Tibial nerve (tissue), 4 donors: Measurements from ENCODE around the gene NDN. TPM values are rescaled to one million over a fixed set of nuclear protein-coding genes. Genes with fewer than 3 reads are reported as not detected.

Source experiments
- DNase-seq, 2 donors: peaks; one replicate each; pipeline ENCODE4 v3.0.0-alpha.2; 2019; ENCODE audit warnings: low spot score in 2 of 2
- H3K27ac ChIP-seq, 4 donors: fragments of 200-600 bp; sonication (generic) in 3 of 4; one replicate each; pipeline ENCODE4 v1.5.1; 2017 to 2019; ENCODE audit warnings: mild to moderate bottlenecking in 1 of 4
- H3K27me3 ChIP-seq, 2 donors: fragments of 200-600 bp; sonication (generic) in 1 of 2; one replicate each; pipeline versions ENCODE4 v1.5.1 to v1.6.0; 2017 to 2019
- H3K36me3 ChIP-seq, 3 donors: fragments of 200-600 bp; sonication (generic); one replicate each; pipeline ENCODE4 v1.5.1; 2018 to 2019
- H3K4me1 ChIP-seq, 4 donors: fragments of 200-600 bp; sonication (generic) in 3 of 4; one replicate each; pipeline ENCODE4 v1.5.1; 2017 to 2019
- H3K4me3 ChIP-seq, 4 donors: fragments of 200-600 bp; sonication (generic) in 3 of 4; one replicate each; pipeline ENCODE4 v1.5.1; 2017 to 2019; ENCODE audit warnings: mild to moderate bottlenecking in 1 of 4, moderate library complexity in 1 of 4
- H3K9me3 ChIP-seq, 4 donors: fragments of 200-600 bp; sonication (generic) in 3 of 4; one replicate each; pipeline ENCODE4 v1.5.1; 2017 to 2019
- CTCF ChIP-seq, 5 experiments: fragments of 200-600 bp in 3 of 5; fragments of 450-650 bp in 2 of 5; sonication (generic) in 3 of 5; IDR thresholded peaks; one replicate each; pipeline ENCODE4 v1.5.1; 2016 to 2019; ENCODE audit warnings: antibody characterized with exemption in 5 of 5, mild to moderate bottlenecking in 3 of 5, moderate library complexity in 2 of 5
- EP300 ChIP-seq, 2 donors: sonication (generic); formaldehyde crosslinking; IDR thresholded peaks; one replicate each; pipeline ENCODE4 v1.6.1; 2017; ENCODE audit warnings: antibody characterized with exemption in 2 of 2, mild to moderate bottlenecking in 1 of 2
- POLR2A ChIP-seq, 2 donors: fragments of 450-650 bp; IDR thresholded peaks; one replicate each; pipeline ENCODE4 v1.6.1; 2017; ENCODE audit warnings: antibody characterized with exemption in 2 of 2, mild to moderate bottlenecking in 2 of 2, moderate library complexity in 2 of 2
- WGBS, 2 donors: methylation state at CpG; one replicate each; pipeline ENCODE4 v1.1.5; 2018; 5-methylcytosine and 5-hydroxymethylcytosine counted together
- total RNA-seq, 4 donors: library from RNA; depleted of rRNA; stranded (reverse); fragments of >200 nt; gene quantifications; one replicate each; pipeline ENCODE4 v1.1.0, GENCODE V29; 2016

Gene NDN
- total RNA-seq, 4 donors from 2014 or later, result 71.7 to 147 (median 107) TPM

DNA sequence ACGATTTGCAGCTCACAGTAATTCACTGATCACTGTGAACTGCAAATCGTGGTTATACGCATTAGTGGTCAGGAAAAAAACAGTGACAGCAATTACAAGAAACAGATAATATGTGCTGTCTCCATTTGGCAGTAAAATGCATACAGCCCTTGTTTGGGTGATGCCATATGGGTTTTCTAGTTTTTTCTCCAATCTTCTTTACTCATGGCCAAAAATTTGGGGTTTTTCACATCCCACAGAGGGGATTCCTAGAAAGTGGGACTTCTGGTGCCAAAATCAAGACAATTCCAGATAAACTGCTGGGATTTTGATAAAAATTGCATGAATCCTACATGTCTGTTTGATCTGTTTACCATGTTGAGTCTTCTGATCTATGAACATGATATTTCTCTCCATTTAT, 15.6 kb downstream of the NDN start:
- H3K9me3 ChIP-seq, result no peaks in the 10 kb centered on the region
- H3K36me3 ChIP-seq, result no peaks in the 10 kb centered on the region
- TF ChIP-seq POLR2A (IDR thresholded peaks at IDR 0.05) (no peak), EP300 (IDR thresholded peaks at IDR 0.05) (no peak), CTCF (IDR thresholded peaks at IDR 0.05) (no peak)
- 54 to 66% methylated on average over 3 of the region's 3 CpGs for WGBS, 2 donors
- no peak overlapping the region for H3K4me3 ChIP-seq
- H3K27ac ChIP-seq, result no peak overlapping the region
- no peaks in the 10 kb centered on the region for H3K27me3 ChIP-seq
- no peak for DNase-seq
- no peaks in the 10 kb centered on the region for H3K4me1 ChIP-seq

- 79 to 88% methylated on average over 1 of the region's 1 CpG for WGBS, 2 donors
- Histone ChIP-seq H3K4me3 (no peak overlapping the region), H3K27ac (no peak overlapping the region), H3K4me1 (no peaks in the 10 kb centered on the region), H3K9me3 (no peaks in the 10 kb centered on the region), H3K36me3 (no peaks in the 10 kb centered on the region), H3K27me3 (no peaks in the 10 kb centered on the region)
- no peak for TF ChIP-seq EP300 (IDR thresholded peaks at IDR 0.05)
- TF ChIP-seq CTCF (IDR thresholded peaks at IDR 0.05), result no peak
- TF ChIP-seq POLR2A (IDR thresholded peaks at IDR 0.05), result no peak
- no peak for DNase-seq
Observed at GRCh38 chr15:23670970-23671369, 16.1 kb downstream of the NDN start.

DNA sequence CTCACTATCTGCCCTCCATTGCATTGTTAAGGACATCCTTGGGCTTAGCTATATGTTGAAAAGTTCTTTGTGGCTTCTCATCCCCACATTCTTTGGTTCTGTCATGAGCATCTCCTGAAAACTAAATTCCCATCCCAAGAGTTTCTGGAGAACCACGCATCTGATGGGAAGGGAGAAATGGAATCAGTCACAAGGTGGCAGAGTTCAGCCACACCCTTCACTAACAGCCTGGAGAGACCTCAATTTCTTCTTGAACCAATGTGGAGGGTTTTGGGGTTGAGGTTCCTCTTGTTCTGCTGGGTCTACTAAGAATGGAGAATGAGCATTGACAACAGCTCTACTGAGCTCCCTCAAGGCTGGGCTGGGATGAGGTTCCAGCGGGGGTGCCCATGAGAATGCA, 23.9 kb downstream of the NDN start:
- Histone ChIP-seq H3K4me3 (no peak overlapping the region), H3K4me1 (no peaks in the 10 kb centered on the region), H3K9me3 (no peaks in the 10 kb centered on the region), H3K36me3 (no peaks in the 10 kb centered on the region), H3K27me3 (no peaks in the 10 kb centered on the region), H3K27ac (no peak overlapping the region)
- WGBS, 2 donors, result 64 to 68% methylated on average over 2 of the region's 2 CpGs
- no peak for DNase-seq
- no peak for TF ChIP-seq EP300 (IDR thresholded peaks at IDR 0.05)
- TF ChIP-seq POLR2A (IDR thresholded peaks at IDR 0.05), result no peak
- no peak for TF ChIP-seq CTCF (IDR thresholded peaks at IDR 0.05)

DNA sequence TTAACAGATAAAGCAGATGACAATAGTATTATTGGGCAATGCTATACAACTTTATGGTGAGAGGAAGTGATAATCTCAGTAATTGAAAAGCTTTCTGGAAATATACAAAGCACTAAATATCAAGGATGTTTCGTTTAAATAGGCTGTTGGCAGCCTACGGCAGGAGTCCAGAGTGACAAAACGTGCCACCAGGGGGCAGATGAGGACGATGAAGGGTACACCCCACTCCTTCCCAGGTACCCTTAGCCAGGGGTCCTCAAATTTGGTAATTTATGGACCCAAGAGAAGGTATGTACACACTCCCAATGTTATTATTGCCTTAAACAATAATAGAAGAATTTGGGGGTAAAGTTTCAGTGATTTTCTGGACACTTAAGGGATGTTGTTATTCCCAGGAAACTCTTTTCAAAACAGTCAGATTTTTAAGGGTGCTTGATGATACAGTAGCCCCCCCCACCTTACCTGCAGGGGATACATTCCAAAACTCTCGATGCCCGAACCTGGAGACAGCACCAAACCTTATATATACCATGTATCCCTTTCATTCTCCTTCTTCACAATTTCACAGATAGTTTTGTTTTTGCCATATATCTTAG, 38.1 kb downstream of the NDN start:
- Histone ChIP-seq H3K27ac (no peak overlapping the region), H3K27me3 (peaks cover 0 to 14% of the 10 kb centered on the region in 2 donors), H3K9me3 (no peaks in the 10 kb centered on the region), H3K4me1 (peaks cover 0 to 10% (median 0%) of the 10 kb centered on the region in 4 donors), H3K4me3 (no peak overlapping the region), H3K36me3 (no peaks in the 10 kb centered on the region)
- DNase-seq, result peak in 1 of 2 donors; percentile 45
- 28 to 32% methylated on average over 6 of the region's 6 CpGs for WGBS, 2 donors
- TF ChIP-seq EP300 (IDR thresholded peaks at IDR 0.05) (no peak), CTCF (IDR thresholded peaks at IDR 0.05) (peak in 4 of 5 experiments; percentile 25 to 54 (median 30))

GRCh38 chr15:23647421-23648370, 39.4 kb downstream of the NDN start, which contains the start of gene MAGEL2:
TSS of gene MAGEL2 (minus strand) at chr15:23647867. CDS start at chr15:23647742, 125 bp downstream.
- peaks cover 0 to 14% of the 10 kb centered on the region in 2 donors for H3K27me3 ChIP-seq
- peak within 1 kb of the TSS; percentile 5 to 42 (median 13) for H3K4me3 ChIP-seq
- 55 to 57% methylated on average over 20 to 37 of the region's 37 CpGs for WGBS, 2 donors

More at GRCh38 chr15:23647421-23648370, 39.4 kb downstream of the NDN start, which contains the start of gene MAGEL2:
- Histone ChIP-seq H3K4me1 (peaks cover 0 to 14% (median 0%) of the 10 kb centered on the region in 4 donors), H3K27ac (no peak within 1 kb of the TSS), H3K9me3 (no peaks in the 10 kb centered on the region), H3K36me3 (no peaks in the 10 kb centered on the region)
- no peak for DNase-seq
- no peak for TF ChIP-seq EP300 (IDR thresholded peaks at IDR 0.05)
- TF ChIP-seq CTCF (IDR thresholded peaks at IDR 0.05), result no peak
- no peak for TF ChIP-seq POLR2A (IDR thresholded peaks at IDR 0.05)
